K562 (cell line): ENCODE results near the gene C22orf42. TPM values are rescaled to one million over a fixed set of nuclear protein-coding genes. Genes with fewer than 3 reads are reported as not detected.

Experiments
- ATAC-seq: fragments of 200-7000 bp; cut with Tn5 transposase; 3 replicates; pipeline ENCODE4 v1.9.1; 2020; ENCODE audit warnings: moderate library complexity
- BruUV-seq: library from RNA; stranded (reverse); fragments of 400-500 nt; replicated peaks from 2 replicates; lab custom pipeline; 2021; lab: Mats Ljungman, UMichigan
- CTCF ChIA-PET: fragments of 300-600 bp; formaldehyde crosslinking; extraction: SDS; loops from one replicate; lab custom pipeline; 2021; ENCODE audit warnings: low intra/inter-chr PET ratio; lab: Yijun Ruan, JAX
- POLR2A ChIA-PET: fragments of 300-600, 350-650 bp; sonication (Branson Sonifier 250); formaldehyde crosslinking; extraction: SDS; loops from one replicate; lab custom pipeline; 2021; ENCODE audit warnings: antibody characterized with exemption, inconsistent platforms; lab: Yijun Ruan, JAX
- DNase-seq, 4 experiments: peaks; one replicate each; pipeline versions ENCODE4 v3.0.0 to v3.0.0-alpha.2; 2011 to 2018; ENCODE audit warnings: low spot score in 3 of 4, mixed read lengths in 3 of 4; ENCODE audit errors: extremely low read depth in 1 of 4
- FAIRE-seq: peaks from 2 replicates; lab custom pipeline; 2011; peaks lifted over from hg19 to GRCh38; lab: Jason Lieb, UNC
- H2AFZ ChIP-seq: 2 replicates; pipeline ENCODE4 v1.6.0; 2011; ENCODE audit warnings: low read depth, low read length, control low read depth, inconsistent platforms
- H3K27ac ChIP-seq: fragments of 200-600 bp; 3 replicates; pipeline ENCODE4 v1.8.0; 2011; ENCODE audit warnings: low read depth, mild to moderate bottlenecking, control low read depth, inconsistent platforms, low read length, moderate library complexity, mixed read lengths; ENCODE audit errors: extremely low read depth
- H3K27me3 ChIP-seq, 2 experiments: fragments of 300-600 bp in 1 of 2; 2 replicates in 1 of 2; 3 replicates in 1 of 2; pipeline versions ENCODE4 v1.6.0 to v1.8.0; 2011; ENCODE audit warnings: inconsistent platforms in 2 of 2, low read length in 2 of 2, mild to moderate bottlenecking in 1 of 2, mixed read lengths in 1 of 2, moderate library complexity in 1 of 2; ENCODE audit not compliant: control insufficient read depth in 2 of 2, insufficient read depth in 2 of 2
- H3K36me3 ChIP-seq: fragments of 300-600 bp; 3 replicates; pipeline ENCODE4 v1.8.0; 2011; ENCODE audit warnings: mild to moderate bottlenecking, low read length, inconsistent platforms; ENCODE audit not compliant: control insufficient read depth, insufficient read depth
- H3K4me1 ChIP-seq, 2 experiments: fragments of 200-600 bp in 1 of 2; replicated peaks in 1 of 2; 2 replicates in 1 of 2; 3 replicates in 1 of 2; pipeline versions ENCODE4 v1.5.1 to v1.8.0; 2011; ENCODE audit warnings: inconsistent platforms in 2 of 2, low read length in 2 of 2, mild to moderate bottlenecking in 1 of 2, mixed read lengths in 1 of 2, moderate library complexity in 1 of 2; ENCODE audit not compliant: control insufficient read depth in 2 of 2, insufficient read depth in 2 of 2
- H3K4me2 ChIP-seq: 2 replicates; pipeline ENCODE4 v1.6.1; 2011; ENCODE audit warnings: low read length, control low read depth, inconsistent platforms, mixed read lengths; ENCODE audit not compliant: insufficient read depth
- H3K4me3 ChIP-seq: fragments of 200-600 bp; sonication (generic), shearing (Covaris generic); 2 replicates; pipeline ENCODE4 v1.5.1; 2016; ENCODE audit warnings: control low read depth, inconsistent platforms
- H3K79me2 ChIP-seq: fragments of 200-600 bp; 3 replicates; pipeline ENCODE4 v1.8.0; 2011; ENCODE audit warnings: low read length, inconsistent platforms; ENCODE audit not compliant: control insufficient read depth, insufficient read depth
- H3K9ac ChIP-seq, 2 experiments: 2 replicates each; pipeline versions ENCODE4 v1.6.0 to v1.6.1; 2011; ENCODE audit warnings: low read depth in 2 of 2, low read length in 2 of 2, control low read depth in 1 of 2, inconsistent platforms in 1 of 2, mild to moderate bottlenecking in 1 of 2, mixed read lengths in 1 of 2; ENCODE audit not compliant: insufficient read depth in 1 of 2
- H3K9me1 ChIP-seq: one replicate; pipeline ENCODE4 v1.6.0; 2011; ENCODE audit warnings: inconsistent platforms, mild to moderate bottlenecking, low read length, moderate library complexity; ENCODE audit not compliant: control insufficient read depth, insufficient read depth
- H3K9me3 ChIP-seq: replicated peaks from 2 replicates; pipeline ENCODE4 v1.5.1; 2011; ENCODE audit warnings: low read depth, low read length, inconsistent platforms; ENCODE audit not compliant: control insufficient read depth, insufficient read depth
- H4K20me1 ChIP-seq: replicated peaks from 2 replicates; pipeline ENCODE4 v1.6.1; 2011; ENCODE audit warnings: low read length, inconsistent platforms, mixed read lengths; ENCODE audit not compliant: control insufficient read depth, insufficient read depth
- SRSF9 ChIP-seq: fragments of 200-400 bp; formaldehyde crosslinking; IDR thresholded peaks from 2 replicates; pipeline ENCODE4 v1.6.1; 2017; ENCODE audit warnings: low read depth, low read length, borderline replicate concordance
- ZBED1 ChIP-seq: IDR thresholded peaks from 2 replicates; pipeline ENCODE4 v1.6.1; 2014
- ZBTB7A ChIP-seq: IDR thresholded peaks from 2 replicates; pipeline ENCODE4 v1.6.1; 2011; ENCODE audit warnings: low read depth, mild to moderate bottlenecking, low read length, moderate library complexity, borderline replicate concordance; ENCODE audit not compliant: control insufficient read depth
- WGBS: fragments of 100-300 bp; shearing (Covaris generic); methylation state at CpG from one replicate; pipeline ENCODE4 v1.1.6; 2016; ENCODE audit warnings: low coverage, mixed read lengths; ENCODE audit not compliant: insufficient coverage; ENCODE audit errors: missing lambda C conversion rate; 5-methylcytosine and 5-hydroxymethylcytosine counted together
- in situ Hi-C: fragments of 300-500 bp; cut with MboI; formaldehyde crosslinking; loops from 4 replicates; pipeline ENCODE4 v1.15.0; 2018; ENCODE audit warnings: inconsistent platforms, mixed read lengths
- intact Hi-C: fragments of 100-400 bp; cut with micrococcal nuclease; formaldehyde crosslinking; loops from 2 replicates; pipeline ENCODE4 v1.14.2; 2022
- polyA plus RNA-seq, 8 experiments: library from polyadenylated mRNA; depleted of rRNA in 4 of 8; stranded (reverse) in 5 of 8; unstranded in 3 of 8; fragments of >200 nt; fragmentation: Nextera tagmentation in 2 of 8; fragmentation: Illumina TruSeq in 1 of 8; extraction: Ambion mirVana in 2 of 8; extraction: Trizol in 1 of 8; gene quantifications; 2 replicates each; pipeline versions ENCODE4 v1.2.1 to v1.2.3, GENCODE V29; 2011 to 2014; ENCODE audit warnings: inconsistent platforms in 1 of 8, missing spikeins in 1 of 8
- total RNA-seq, 7 experiments: library from RNA; depleted of rRNA in 6 of 7; stranded (reverse); fragments of >200 nt in 6 of 7; fragmentation: Illumina TruSeq in 2 of 7; extraction: Trizol in 2 of 7; gene quantifications; 2 replicates each; pipeline versions ENCODE4 v1.2.1 to v1.2.3, GENCODE V29; 2011 to 2021; ENCODE audit warnings: low replicate concordance in 1 of 7
- TF ChIP-seq, protein P1 (sequence below): fragments of 450-650 bp; IDR thresholded peaks from 2 replicates; pipeline ENCODE4 v1.7.1; 2018; ENCODE audit warnings: mild to moderate bottlenecking, low read depth; ENCODE audit not compliant: partially characterized antibody

Gene C22orf42
- total and polyA plus RNA-seq, 9 of the 15 experiments (the other 6 are each of a cell fraction or from before 2014, with no cell fraction given): not detected

DNA sequence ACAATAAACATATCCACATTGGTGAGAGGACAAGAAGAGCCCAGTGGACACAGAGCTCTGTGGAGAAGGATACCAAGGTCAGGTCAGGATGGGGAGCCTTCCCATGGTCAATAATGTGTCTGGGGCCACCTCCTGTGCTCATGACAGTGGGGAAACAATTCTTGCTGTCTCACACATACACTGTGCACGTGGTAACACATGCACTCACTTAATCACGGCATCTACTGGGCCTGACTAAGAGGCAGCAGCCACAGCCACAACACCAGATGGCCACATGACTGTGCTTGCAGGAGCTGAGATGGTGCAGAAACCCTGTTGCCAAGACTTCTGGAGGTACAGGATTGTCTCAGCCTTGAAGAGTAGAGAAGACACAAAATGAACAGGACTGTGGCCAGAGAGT, 28.6 kb downstream of the C22orf42 start:
- 4% methylated on average over 2 of the region's 2 CpGs for WGBS
- intact Hi-C loops: no loop called here
- POLR2A ChIA-PET: interaction anchor here (0.7 kb wide), 1 partner anchor 14 kb away, joined by 3 read pairs; no protein-coding TSS in a partner anchor

More for the DNA sequence above, 28.6 kb downstream of the C22orf42 start:
- Histone ChIP-seq H3K79me2 (no peaks in the 10 kb centered on the region), H4K20me1 (no peaks in the 10 kb centered on the region), H3K4me3 (no peak overlapping the region), H3K9ac (no peak overlapping the region), H3K9me1 (no peaks in the 10 kb centered on the region), H3K9me3 (no peaks in the 10 kb centered on the region), H3K27me3 (peaks cover 0 to 18% of the 10 kb centered on the region in 2 experiments; a peak in 2 of 5 replicates)
- DNase-seq: no peak
- BruUV-seq: no TSS peak
- in situ Hi-C loops: no loop called here
- CTCF ChIA-PET: no interaction called here
- TF ChIP-seq, protein P1, sequence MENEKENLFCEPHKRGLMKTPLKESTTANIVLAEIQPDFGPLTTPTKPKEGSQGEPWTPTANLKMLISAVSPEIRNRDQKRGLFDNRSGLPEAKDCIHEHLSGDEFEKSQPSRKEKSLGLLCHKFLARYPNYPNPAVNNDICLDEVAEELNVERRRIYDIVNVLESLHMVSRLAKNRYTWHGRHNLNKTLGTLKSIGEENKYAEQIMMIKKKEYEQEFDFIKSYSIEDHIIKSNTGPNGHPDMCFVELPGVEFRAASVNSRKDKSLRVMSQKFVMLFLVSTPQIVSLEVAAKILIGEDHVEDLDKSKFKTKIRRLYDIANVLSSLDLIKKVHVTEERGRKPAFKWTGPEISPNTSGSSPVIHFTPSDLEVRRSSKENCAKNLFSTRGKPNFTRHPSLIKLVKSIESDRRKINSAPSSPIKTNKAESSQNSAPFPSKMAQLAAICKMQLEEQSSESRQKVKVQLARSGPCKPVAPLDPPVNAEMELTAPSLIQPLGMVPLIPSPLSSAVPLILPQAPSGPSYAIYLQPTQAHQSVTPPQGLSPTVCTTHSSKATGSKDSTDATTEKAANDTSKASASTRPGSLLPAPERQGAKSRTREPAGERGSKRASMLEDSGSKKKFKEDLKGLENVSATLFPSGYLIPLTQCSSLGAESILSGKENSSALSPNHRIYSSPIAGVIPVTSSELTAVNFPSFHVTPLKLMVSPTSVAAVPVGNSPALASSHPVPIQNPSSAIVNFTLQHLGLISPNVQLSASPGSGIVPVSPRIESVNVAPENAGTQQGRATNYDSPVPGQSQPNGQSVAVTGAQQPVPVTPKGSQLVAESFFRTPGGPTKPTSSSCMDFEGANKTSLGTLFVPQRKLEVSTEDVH: no peak
- no peak for TF ChIP-seq SRSF9
- no peak for TF ChIP-seq ZBTB7A
- TF ChIP-seq ZBED1: no peak
- TF ChIP-seq, all 486 proteins: peak for 0
- Histone ChIP-seq H3K4me2 (no peak overlapping the region), H3K27ac (no peak overlapping the region), H3K4me1 (no peaks in the 10 kb centered on the region), H2AFZ (no peak overlapping the region), H3K36me3 (no peaks in the 10 kb centered on the region)
- ATAC-seq (no peak), FAIRE-seq (no peak)
